Activated CD4-positive, alpha-beta T cell treated with anti-CD3 and anti-CD28 coated beads, Interleukin-2, amount 50 U/mL, for 16 hours (primary cell): ENCODE data around the gene MCM5.
"Not testable (repeated sequence)": the region's sequence is repeated elsewhere in the genome, so short reads cannot be mapped to it uniquely, and the experiment has no call there.

Experiments used
- DNase-seq: peaks from one replicate; pipeline ENCODE4 v3.0.0-alpha.2; 2020

The MCM5 gene

DNA sequence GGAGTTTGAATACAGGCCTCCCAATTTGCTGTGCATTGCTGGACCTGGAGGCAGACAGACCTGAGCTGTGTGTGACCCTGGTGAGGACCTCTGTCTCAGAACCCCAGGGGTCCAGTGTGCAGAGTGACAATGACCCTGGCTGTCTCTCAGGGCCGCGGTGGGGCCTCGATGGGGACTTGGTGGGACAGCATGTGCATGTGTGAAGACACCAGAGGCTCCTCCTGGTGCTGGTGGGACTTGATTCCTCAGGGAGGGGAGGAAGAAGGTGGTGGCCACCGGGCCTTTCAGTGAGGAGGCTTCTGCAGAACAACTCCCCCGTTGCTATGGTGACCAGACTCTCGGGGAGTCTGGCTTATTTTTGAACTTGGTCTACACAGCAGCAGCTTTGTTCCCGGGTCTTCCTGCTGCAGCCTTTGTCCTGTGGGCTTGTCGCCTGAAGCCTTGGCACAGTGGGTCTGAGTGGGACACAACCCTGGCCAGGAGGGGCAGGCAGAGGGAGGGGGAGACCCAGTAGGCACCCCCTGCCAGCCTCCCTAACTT is 35.3 kb downstream of the MCM5 start:
- DNase-seq, result no peak

DNA sequence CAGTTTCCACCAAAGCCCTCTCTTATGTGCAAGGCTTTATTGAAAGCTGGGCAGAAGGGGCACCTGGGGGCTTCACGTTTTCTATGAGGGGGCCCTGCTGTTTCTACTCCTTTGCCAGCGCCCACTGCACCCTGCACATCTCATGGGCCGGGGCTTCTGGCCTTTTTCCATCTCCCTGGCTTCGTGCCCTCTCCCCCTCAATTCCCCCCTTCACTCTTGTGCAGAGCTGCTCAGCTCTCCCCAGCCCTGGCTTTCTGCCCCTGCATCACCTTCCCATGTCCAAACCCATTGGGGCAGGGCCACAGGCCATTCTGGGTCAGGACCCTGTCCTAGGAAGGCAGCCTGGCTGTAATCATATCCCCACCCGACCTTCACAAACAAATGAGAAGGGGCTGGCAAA is 36.5 kb downstream of the MCM5 start:
- no peak for DNase-seq

DNA sequence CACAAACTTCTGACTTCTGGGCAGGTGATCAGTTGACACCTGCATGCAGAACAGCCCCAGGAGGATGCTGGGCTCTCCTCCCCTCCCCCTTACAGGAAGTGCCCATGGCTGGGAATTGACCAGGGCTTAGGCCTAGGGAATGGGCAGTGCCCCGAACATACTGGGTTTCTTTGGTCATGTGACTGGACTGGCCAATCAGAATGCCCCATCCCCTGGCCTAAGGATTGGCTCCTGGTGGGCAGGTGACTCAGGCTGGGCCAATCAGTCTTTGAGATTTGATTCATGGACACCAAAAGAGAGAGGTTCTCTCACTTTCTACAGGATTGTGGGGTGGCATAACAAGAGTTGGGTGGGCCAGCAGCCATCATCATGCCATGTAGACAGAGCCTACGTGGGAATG is 37.1 kb downstream of the MCM5 start:
- peak; percentile 25 for DNase-seq

DNA sequence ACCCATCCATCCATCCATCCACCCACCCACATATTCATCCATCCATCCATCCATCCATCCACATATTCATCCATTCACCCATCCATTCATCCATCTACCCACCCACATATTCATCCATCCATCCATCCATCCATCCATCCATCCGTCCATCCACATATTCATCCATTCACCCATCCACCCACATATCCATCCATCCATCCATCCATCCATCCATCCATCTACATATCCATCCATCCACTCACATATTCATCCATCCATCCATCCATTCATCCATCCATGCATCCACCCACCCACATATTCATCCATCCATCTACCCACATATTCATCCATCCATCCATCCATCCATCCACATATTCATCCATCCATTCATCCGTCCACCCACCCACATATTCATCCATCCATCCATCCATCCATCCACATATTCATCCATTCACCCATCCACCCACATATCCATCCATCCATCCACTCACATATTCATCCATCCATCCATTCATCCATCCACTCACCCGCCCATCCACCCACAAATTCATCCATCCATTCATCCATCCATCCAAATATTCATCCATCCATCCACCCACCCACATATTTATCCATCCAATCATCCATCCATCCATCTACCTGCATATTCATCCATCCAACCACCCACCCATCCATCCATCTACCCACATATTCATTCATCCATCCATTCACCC is 38.9 kb downstream of the MCM5 start:
- not testable (repeated sequence) for DNase-seq

DNA sequence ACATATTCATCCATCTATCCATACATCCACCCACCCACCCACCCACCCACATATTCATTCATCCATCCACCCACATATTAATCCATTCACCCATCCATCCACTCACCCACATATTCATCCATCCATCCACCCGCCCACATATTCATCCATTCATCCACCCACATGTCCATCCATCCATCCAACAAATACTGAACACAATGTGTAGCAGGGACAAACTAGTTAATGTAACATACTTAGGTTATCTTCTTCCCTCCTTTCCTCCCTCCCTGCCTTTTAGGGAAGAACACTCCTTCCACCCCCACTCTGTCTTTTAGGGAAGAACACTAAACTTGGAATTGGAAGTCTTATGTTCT is 39.4 kb downstream of the MCM5 start:
- no peak for DNase-seq

DNA sequence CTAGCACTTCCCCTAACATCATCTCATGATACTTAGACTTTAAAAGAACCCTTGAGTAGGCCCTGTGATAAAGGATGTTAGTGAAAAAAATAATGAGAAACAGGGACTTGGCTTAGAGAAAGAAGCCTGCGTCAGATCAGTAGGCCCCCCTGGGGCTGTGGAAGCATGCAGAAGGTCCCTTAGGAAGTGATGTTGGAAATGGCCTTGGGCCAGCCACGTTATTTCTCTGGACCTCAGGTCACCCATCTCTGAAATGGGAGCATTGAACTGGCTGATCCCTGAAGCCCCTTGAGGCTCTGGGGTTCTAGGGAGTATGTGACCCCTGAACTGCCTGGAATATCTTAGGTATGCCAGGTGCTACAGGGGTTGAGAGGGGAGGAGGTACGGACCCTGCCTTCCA is 40.2 kb downstream of the MCM5 start:
- no peak for DNase-seq

DNA sequence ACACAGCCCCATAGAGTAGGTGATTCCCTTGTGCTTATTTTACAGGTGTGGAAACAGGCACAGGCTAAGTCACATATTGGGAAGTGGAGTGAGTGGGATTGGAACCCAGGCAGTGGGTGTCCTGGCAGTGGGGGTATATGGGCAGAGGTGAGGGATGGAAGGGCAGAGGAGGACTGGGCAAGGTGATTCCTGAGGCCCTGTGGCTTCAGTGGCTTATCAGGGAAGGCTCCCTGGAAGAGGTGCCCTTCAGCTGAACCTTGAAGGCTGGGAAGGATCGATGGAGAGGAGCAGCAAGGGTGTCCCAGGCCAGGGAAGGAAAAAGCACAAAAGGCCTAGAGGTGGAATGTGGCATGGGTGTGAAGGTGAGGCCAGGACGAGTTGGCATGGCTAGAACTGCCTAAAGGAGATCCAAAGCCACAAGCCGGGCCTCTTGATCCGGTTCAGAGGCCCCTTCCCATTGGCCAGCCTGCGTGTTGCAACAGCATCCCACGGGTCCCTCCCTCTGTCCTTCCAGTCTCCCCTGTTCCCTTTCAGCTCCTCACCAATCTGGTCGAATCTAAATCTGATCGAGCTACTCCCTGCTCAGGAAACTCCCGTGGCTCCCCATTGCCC is 41.7 kb downstream of the MCM5 start:
- no peak for DNase-seq

DNA sequence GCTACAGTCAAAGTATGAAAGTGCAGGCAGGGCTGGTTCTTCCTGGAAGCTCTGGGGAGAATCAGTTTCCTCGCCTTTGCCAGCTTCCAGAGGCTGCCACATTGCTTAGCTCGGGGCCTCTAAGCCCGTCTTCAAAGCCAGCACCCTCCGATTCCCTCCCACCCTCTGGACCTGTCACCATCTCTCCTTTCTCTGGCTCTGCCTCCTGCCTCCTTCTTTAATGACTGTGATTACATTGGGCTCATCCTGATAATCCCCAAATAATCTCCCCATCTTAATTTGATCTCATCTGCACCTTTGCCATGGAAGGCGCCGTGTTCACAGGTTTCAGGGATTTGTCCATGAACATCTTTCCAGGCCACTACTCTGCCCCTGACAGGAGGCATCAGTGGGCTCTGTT is 42.5 kb downstream of the MCM5 start:
- no peak for DNase-seq

DNA sequence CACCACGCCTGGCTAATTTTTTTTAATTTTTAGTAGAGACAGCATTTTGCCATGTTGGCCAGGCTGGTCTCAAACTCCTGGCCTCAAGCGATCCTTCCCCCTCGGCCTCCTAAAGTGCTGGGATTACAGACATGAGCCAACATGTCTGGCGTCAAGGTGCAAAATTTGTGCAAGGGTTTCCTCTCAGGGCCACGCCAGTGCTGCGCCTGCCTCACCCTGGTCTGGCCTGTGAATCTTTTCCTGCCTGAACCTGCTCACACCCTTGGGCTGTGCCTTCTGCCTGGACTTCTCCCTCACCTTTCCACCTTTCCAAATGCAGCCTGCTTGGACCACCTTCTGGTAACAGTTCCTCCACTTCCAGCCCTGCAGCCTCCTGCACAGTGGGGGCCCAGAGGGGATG is 43.4 kb downstream of the MCM5 start:
- DNase-seq, result no peak

DNA sequence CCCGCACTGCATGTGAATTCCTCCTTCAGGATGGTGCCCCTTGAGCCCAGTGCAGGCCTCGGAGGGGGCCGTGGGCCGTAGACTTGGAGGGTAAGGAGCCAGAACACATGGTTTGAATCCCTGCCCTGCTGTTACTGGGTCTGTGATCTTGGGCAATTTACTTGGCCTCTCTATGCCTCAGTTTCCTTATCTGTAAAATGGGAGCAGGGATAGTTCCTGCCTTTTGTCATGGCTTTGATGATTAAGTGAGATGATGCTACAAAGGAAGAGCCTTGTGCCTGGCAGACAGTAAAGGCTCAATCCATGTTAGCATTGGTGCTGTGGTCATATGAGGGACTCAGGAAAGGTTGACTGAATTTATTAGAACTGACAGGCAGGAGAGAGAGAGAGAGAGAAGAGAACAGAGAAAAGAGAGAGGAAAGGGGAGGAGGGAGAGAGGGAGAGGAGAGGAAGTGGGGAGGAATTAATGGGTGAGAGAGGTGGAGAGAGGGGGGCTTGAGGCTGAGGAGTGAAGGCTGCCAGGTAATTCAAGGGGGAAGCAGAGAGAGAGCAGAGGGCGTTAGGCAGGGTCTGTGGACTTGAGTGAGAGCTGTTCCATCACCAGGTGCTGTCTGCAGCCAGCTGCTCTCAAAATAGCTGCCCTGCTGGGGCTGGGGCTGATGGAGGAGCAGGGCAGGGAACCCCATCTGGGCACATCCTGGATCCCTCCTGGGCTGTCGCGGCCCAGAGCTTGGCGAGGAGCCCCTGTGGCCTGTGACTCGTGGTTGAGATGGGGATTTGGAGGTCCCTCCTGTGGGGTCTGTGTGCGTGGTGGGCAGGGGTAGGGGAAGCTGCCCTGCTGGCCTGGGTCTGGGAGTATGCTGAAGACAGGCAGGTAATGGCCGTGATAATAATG is 44.1 kb downstream of the MCM5 start:
- no peak for DNase-seq

DNA sequence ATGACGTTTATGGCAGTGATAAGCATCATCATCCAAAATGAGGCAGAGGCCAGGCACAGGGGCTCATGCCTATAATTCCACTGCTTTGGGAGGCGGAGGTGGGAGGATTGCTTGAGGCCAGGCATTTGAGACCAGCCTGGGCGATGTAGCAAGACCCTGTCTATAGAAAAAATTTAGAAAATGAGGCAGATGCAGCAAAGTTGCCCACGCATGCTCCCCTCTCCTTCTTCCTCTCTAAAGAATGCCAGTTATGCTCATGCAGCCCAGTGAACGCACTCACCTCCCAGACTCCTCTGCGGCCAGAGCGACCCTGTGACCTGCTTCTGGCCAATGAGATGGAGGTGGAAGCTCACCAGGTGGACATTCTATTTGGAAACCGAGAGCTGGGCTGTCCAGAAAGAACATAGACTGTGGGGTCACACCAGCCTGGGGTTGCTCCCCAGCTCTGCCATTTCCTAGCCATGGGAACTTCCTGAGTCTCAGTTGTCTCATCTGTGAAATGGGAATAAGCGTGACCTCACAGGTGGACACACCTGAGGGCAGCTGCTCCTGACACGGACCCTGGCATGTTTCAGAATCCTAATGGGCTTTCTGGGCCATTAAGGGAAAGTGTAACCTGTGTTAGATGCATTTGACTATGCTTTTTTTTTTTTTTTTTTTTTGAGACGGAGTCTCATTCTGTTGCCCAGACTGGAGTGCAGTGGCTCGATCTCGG is 44.9 kb downstream of the MCM5 start:
- DNase-seq, result no peak

DNA sequence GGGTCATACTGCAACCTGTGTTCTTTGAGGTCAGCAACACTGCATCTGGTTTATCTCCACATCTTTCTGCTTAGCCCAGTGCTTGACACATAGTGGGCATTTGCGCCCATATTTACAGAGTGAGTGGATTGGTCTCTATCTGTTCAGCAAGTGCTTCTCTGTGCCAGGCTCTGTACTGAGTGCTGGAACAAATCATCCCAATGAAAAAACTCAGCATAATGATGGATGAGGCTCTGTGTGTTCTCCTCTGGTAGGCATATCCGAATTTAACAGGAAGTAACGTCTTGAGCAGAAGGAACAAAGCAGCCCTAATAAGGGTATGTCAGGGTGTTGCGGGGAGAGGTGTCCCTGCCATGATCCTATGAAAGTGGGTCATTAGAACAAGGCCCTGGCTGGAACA is 46.0 kb downstream of the MCM5 start:
- DNase-seq, result no peak

DNA sequence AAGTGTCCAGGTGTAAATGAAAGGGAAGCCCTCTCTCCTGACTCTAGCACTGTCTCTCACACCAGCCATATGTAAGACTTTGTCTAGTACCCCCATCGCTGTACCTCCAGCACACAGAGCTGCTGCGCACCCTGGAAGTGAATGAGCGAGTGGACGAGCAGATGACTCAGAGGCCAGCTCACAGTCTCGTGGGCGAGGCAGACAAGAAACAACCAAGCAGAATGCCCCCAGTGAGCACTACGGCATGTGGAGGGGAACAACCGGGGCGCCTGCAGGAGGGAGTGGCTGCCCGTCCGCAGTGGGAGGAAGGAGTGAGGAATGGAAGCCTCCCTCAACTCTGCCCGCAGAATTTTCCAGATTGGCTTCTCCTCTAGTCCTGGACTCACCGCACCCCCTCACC is 46.4 kb downstream of the MCM5 start:
- DNase-seq, result no peak

DNA sequence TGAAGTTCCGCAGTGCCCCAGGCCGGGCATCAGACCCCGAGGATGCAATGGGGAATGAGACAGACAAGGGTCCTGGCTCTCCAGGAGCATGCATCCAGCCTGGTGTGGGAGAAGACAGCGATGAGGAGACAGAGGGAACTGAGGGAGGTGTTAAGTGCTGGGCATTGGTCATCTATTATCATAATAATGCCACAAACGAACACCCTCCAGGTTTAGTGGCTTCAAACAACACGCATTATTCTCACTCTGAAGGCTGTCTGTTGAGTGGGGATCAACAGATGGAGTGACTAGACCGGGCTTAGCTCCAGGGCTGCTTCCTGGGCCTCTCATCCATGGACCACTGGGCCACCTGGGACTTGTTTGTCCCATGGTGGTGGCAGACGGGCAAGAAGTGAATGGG is 48.6 kb downstream of the MCM5 start:
- no peak for DNase-seq

DNA sequence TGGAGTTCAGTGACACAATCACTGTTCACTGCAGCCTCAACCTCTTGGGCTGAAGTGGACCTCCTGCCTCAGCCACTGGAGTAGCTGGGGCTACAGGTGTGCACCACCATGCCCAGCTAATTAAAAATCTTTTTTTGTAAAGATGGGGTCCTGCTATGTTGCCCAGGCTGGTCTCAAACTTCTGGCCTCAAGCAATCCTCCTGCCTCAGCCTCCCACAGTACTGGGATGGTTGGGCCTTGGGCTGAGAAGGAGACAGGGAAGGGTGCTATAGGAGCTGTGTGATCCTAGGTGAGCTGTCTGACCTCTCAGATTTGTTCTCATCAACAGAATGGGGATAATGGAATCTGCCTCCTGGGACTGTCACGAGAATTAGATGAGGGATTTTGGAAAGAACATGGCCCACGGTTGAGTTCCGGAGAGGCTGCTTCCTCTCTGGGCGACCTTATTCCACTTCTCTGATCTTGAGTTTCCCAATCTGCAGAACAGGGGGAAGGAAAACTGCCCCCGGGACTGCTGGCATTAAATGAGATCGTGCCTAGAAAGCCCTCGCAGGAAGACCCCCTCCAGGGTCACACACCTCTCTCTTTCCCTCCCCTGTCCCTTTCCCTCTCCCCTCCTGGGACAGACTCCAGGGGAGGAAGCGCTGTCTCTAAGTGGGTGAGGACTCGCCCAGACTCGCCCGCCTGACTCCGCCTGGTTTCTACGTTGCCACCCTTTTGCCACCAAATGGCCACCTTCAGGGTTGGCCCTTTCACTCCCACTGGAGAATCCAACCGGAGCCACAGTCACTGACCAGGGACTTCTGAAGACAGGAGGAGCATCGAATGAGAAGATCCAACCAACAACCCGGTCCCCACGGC is 50.1 kb downstream of the MCM5 start:
- no peak for DNase-seq

DNA sequence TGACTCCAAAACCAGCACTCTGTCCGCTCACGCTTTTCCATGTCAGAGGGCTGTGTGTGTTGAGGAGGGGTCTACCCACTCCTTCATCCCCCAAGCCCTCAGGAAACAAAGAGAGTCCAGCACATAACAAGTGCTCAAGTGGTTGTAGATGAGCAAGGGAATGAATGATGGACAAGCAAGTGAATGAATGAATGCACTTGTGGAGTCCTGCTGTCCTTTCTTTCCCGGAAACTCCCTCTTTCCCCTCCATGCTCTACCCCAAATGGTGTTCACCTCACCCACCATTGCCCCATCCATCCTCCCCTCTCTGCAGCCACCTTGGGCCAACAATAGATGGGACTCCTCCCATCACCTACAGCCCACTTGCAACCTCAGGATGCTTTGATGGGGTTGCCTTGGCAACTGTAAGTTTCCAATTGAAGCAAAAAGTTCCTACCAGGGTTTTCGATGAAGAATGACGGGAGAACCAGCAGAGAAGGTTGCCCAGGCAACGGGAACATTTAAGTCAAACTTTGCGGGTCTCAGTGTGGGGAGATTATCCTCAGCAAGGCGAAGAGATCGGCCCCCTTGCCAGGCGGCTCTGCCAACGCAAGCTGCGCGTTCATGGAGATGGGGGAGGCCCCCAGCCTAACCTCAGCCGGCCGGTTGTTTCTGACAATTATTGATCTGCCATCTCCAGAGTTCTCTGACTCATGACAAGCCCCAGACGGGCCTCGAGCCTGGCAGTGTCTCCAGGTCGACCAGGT is 51.1 kb downstream of the MCM5 start:
- DNase-seq, result no peak

DNA sequence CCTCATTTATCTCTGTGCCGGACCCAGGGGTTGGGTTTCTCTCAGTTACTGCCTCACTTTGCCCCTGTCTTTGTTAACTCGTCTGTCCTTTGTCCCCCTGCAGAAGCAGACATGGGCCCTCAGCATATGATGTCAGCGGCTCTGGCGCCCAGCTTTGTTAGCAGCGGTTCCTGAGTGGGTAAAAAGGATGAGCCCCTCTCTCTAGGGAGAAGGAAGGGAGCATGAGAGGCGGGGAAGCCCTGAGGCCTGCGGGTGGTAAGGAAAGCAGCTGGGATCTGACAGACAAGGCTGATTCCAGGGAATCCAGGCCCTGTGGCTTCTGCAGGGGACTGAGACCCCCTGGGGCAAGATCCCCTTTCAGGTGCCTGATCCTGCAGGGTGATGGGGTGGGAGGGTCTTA is 51.7 kb downstream of the MCM5 start:
- no peak for DNase-seq

DNA sequence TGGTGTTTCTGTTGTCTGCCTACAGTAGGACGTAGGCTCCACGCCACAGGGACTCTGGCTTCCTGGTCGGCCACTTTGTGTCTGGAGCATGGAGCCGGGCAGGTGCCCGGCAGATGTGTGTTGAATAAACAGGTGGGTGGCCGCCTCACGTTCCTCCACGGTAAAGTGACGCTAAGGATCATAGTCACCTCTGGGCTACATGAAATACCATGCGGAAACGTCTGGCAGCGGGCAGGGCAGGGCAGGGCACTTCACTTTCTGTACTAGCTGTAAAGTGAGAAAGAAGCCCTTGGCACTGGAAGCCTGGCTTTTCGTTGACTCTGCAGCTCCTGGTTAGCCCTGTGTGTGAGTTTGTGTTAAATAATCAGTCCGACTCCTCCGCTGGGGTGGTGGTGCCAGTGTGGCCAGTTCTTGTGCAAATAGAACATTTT is 52.4 kb downstream of the MCM5 start:
- DNase-seq, result no peak

DNA sequence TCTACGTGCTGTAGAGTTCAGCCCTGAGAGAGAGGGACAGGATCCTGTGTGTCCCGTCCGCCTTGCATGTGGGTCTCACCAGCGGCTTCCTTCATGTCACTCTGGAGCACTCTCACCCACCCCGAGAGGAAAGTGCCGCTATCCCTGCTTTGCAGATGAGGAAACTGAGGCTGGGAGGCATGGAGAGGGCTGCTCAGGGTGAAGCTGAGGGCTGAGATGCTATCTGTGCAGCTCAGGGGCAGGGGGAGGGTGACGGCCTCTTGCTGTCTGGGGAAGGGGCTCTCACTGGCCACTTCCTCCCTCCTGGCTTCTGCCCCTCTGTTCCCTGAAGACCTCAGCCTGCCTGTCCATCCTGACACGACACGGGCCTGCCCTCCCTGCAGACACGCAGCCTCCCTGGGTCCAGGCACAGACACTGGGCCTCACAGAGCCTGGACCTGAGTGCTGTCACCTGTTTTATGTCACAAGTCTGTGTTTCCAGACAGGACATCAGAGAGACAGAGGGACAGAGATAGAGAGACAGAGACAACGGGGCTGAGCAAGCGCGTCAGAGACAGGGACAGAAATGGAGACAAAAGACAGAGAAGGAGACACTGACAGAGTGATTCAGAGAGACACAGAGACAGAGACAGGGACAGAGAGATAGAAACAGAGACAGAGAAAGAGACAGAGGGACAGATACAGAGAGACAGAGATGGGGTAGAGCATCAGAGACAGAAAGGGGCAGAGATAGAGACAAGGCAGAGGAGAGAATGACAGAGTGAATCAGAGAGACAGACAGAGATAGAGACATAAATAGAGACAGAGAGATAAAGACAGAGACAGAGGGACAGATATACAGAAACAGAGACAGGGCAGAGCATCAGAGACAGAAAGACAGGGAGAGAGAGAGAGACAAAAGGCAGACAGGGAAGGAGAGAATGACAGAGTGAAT is 53.1 kb downstream of the MCM5 start:
- DNase-seq, result no peak

DNA sequence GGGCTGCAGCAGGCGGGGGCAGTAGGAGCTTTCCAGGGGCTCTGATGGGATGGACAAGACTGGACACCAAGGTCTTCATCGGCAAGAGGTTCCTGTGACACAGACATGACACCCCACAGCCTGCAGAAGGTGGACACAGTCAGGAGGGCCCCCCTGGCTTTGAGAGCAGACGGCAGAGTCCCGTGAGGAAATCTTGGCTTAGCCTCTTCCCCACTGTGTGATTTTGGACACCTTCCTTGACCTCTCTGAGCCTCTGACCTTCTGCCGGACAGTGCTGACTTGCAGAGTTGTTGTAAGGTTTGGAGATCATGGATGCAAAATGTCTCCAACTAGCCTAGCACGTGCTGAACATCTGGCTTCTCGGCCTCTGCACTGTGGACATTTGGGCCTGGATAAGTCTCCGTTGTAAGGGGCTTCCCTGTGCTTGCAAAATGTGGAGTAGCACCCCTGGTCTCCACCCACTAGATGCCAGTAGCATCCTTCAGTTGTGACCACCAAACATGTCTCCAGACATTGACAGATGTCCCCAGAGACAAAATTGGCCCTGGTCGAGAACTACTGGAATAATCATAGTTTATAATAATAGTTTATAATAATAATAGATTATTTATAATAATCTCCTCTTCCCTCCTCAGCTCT is 54.6 kb downstream of the MCM5 start:
- no peak for DNase-seq
